Cardiac fibroblast (primary cell): ENCODE measurements around the gene ATG5.

ENCODE experiments used
- DNase-seq, 2 donors: peaks; one replicate each; pipeline versions ENCODE4 v3.0.0 to v3.0.0-alpha.2; 2010; ENCODE audit warnings: low read depth in 2 of 2
- H3K4me3 ChIP-seq, 2 donors: replicated peaks in 1 of 2; 1 replicate in 1 of 2; 2 replicates in 1 of 2; pipeline ENCODE4 v1.5.1; 2011; ENCODE audit warnings: low read depth in 2 of 2, low read length in 2 of 2, mild to moderate bottlenecking in 2 of 2, moderate library complexity in 1 of 2
- TF ChIP-seq, protein P1 (sequence below): IDR thresholded peaks from one replicate; pipeline ENCODE4 v1.5.1; 2011; ENCODE audit warnings: low read depth, mild to moderate bottlenecking, low read length, inconsistent platforms

Gene ATG5

DNA sequence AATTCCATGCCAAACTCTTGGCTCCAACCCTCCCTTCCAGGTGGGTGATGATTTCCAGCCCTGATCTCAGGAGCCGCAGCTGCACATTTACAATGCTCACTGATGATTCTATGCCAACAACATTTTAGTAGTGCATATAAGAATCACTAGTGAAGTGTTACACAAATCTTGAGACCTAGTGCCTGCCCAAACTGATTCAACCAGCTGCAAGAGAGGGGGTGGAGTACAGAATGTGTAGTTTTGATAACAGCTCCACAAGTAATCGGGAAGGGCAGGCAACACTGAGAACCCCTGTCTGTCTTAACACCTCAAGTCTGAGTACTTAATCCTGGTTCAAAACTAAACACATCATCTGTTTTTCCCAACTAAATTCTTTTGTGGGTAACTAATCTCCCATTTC lies 147.8 kb downstream of the ATG5 start:
- DNase-seq: no peak
- TF ChIP-seq, protein P1, sequence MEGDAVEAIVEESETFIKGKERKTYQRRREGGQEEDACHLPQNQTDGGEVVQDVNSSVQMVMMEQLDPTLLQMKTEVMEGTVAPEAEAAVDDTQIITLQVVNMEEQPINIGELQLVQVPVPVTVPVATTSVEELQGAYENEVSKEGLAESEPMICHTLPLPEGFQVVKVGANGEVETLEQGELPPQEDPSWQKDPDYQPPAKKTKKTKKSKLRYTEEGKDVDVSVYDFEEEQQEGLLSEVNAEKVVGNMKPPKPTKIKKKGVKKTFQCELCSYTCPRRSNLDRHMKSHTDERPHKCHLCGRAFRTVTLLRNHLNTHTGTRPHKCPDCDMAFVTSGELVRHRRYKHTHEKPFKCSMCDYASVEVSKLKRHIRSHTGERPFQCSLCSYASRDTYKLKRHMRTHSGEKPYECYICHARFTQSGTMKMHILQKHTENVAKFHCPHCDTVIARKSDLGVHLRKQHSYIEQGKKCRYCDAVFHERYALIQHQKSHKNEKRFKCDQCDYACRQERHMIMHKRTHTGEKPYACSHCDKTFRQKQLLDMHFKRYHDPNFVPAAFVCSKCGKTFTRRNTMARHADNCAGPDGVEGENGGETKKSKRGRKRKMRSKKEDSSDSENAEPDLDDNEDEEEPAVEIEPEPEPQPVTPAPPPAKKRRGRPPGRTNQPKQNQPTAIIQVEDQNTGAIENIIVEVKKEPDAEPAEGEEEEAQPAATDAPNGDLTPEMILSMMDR: no peak
- no peak overlapping the region for H3K4me3 ChIP-seq

DNA sequence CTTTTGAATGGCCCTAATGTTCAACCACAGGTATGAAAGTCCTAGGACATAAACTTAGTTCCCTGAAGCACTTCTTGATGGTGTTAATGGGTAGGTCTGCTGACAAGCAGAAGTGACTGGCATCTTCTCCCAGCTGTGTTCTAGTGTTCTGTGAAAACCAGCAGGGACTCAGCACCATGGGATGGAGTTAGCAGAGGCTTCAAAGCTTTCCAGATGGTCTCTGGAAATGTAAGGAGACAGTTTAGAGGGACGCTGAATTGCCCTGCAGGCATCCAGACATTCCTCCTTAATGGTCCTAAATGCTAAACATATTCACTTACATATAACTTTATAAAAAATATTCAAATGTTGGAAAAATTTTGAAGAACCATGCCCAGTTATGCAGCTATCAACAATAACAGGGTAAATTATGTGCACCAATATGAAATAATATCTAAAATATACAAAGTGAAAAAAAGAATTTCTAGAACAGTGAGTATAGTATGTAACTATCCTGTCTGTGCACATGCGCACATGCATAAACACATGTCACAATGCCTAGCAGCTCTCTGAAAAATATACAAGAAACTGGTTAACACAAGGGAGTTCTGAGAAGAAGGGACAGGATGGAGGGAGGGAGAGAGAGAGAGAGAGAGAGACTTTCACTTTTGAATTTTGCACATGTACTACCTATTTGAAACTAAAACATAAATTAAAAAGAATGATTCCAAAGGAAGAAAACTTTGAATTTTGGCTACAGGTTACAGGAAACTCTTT lies 152.3 kb downstream of the ATG5 start:
- TF ChIP-seq, protein P1: no peak
- H3K4me3 ChIP-seq: no peak overlapping the region
- no peak for DNase-seq

DNA sequence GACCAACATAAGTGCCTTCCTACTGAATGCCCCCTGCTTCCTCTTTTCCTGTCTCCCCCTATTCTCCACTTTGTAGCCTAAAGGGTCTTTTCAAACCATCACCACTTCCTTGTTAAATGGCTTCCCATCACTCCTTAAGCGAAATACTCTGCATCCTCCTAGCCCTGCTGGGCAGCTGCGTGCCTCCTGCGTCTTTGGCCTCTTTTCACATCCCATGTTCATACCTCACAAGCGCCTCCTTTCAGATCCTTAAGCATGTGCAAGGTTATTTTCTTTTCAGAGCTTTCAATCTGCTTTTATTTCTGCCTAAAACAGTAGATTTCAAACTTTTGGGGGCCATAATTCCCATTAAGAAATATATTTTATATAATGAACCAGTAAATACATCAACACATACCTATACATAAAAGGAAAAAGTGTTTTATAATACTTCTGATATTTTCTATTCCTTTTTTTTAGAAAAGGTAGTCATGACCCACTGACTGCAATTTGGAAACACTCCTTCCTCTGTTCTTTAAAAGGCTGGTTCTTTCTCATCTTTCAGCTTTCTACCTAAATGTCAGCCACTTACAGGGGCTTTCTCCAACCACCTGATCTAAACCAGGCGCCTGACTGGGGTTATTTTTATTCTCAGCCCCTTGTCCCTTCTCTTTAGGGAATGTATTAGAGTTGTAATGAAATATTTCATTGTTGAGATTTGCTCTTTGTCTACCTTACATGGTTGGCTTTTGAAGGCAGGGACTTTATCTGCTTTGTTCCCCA lies 155.3 kb downstream of the ATG5 start:
- TF ChIP-seq, protein P1: no peak
- DNase-seq: no peak
- H3K4me3 ChIP-seq: no peak overlapping the region

GRCh38 chr6:106169517-106169916 lies 156.0 kb downstream of the ATG5 start:
- TF ChIP-seq, protein P1: no peak

DNA sequence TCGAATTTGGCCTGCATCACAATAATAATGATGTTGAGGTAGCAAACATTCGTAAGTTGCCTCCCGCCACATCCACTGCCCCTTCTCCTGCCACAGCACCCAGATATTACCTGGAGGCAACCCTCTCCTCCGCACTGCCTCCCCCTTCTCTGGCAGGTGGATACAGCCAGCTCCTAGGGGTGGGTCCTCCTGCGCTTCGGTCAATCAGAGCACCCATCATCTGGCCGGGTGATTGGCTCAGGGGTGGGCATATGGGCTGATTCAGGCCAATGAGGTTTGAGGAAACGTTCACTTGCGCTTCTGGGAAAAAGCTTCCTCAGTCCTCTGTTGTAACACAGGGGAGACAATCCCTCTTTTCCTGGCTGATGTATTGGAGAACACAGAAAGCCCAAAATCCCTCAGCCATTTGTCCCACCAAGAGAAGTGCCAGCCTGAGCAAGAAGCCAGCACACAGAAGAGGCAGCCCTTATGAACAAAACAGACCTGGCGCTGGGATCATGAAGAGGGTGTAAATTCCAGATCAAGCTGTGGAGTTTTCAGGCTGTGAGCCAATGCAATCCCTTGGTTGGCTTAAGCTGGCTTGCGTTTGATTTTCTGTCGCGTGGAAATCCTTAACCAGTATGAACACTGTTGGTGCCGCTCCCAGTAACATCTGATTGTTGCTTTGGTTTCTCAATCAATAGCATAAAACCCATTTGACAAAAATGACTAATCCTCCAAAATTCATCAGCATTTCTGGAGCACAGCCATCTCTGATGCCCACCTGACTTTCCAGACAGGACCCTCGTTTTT lies 157.3 kb downstream of the ATG5 start:
- TF ChIP-seq, protein P1: no peak
- DNase-seq: no peak
- no peak overlapping the region for H3K4me3 ChIP-seq

More at GRCh38 chr6:106169517-106169916, 156.0 kb downstream of the ATG5 start:
- no peak overlapping the region for H3K4me3 ChIP-seq
- no peak for DNase-seq

DNA sequence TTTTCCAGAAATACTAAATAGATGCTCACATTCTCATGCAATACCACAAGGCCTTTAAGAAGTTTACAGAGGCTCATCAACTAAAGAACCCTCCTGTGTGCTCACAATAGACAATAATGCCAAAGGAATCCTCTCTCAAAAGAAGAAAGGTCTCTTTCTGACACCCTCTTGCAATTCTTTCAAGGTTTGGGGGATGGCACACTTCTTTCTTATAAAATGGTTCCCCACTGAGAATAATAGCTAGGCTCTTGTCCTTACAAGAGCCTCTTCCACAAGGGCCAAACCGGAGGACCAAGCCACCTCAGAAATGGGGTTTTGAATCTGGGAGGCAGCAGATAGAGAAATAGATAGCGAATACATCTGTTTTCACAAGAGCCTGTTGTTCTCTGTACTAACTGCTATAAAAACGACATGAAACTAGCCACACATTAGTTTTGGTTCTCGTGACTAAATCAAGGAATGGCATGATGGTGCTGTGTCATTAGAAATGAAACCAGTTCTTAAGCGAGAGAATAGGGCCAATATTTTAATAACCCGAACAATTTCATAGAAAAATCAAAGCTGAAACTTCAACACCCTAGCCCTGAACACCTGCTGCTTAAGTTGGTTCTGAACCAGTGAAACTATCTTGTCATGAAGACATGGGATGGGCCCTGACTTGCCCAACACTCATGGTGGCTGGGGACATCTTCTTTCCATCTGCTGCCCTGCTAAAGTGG lies 158.3 kb downstream of the ATG5 start:
- no peak overlapping the region for H3K4me3 ChIP-seq
- TF ChIP-seq, protein P1: no peak
- DNase-seq: no peak
